Tibial artery (tissue), 4 donors: ENCODE measurements around the gene CAMK2N1.

Experiments
- DNase-seq, 2 donors: peaks; one replicate each; pipeline ENCODE4 v3.0.0-alpha.2; 2019
- H3K27ac ChIP-seq, 2 donors: fragments of 200-600 bp; sonication (generic) in 1 of 2; 1 replicate in 1 of 2; 2 replicates in 1 of 2; pipeline ENCODE4 v1.5.1; 2018 to 2019; ENCODE audit warnings: mild to moderate bottlenecking in 1 of 2
- H3K27me3 ChIP-seq, 2 donors: fragments of 200-600 bp; sonication (generic) in 1 of 2; one replicate each; pipeline versions ENCODE4 v1.5.1 to v1.6.0; 2016 to 2019
- H3K36me3 ChIP-seq, 3 donors: fragments of 200-600 bp; sonication (generic) in 2 of 3; one replicate each; pipeline ENCODE4 v1.5.1; 2016 to 2019; ENCODE audit warnings: mild to moderate bottlenecking in 2 of 3
- H3K4me1 ChIP-seq, 4 donors: fragments of 200-600 bp; sonication (generic) in 2 of 4; 1 replicate in 3 of 4; 2 replicates in 1 of 4; pipeline ENCODE4 v1.5.1; 2016 to 2019
- H3K4me3 ChIP-seq, 2 donors: fragments of 200-600 bp; sonication (generic) in 1 of 2; 1 replicate in 1 of 2; 2 replicates in 1 of 2; pipeline ENCODE4 v1.5.1; 2018 to 2019; ENCODE audit warnings: mild to moderate bottlenecking in 2 of 2
- H3K9me3 ChIP-seq, 3 donors: fragments of 200-600 bp; sonication (generic) in 1 of 3; one replicate each; pipeline ENCODE4 v1.5.1; 2016 to 2019
- CTCF ChIP-seq, 2 experiments: fragments of 200-600 bp in 1 of 2; fragments of 450-650 bp in 1 of 2; IDR thresholded peaks; one replicate each; pipeline ENCODE4 v1.5.1; 2017 to 2019; ENCODE audit warnings: antibody characterized with exemption in 2 of 2, mild to moderate bottlenecking in 1 of 2, moderate library complexity in 1 of 2
- intact Hi-C: fragments of 100-400 bp; cut with DNase I; formaldehyde crosslinking; loops from one replicate; pipeline ENCODE4 v1.15.0; 2023; ENCODE audit warnings: low total_unique reads

CAMK2N1 gene

GRCh38 chr1:20437640-20438039 is 48.4 kb downstream of the CAMK2N1 start:
- no peak for TF ChIP-seq CTCF (IDR thresholded peaks at IDR 0.05)
- H3K9me3 ChIP-seq: no peaks in the 10 kb centered on the region
- no peak overlapping the region for H3K4me3 ChIP-seq
- H3K27ac ChIP-seq: no peak overlapping the region
- intact Hi-C loops: no loop called here
- H3K27me3 ChIP-seq: peaks cover 0 to 31% of the 10 kb centered on the region in 2 donors
- DNase-seq: no peak
- H3K36me3 ChIP-seq: no peaks in the 10 kb centered on the region
- no peaks in the 10 kb centered on the region for H3K4me1 ChIP-seq

- Histone ChIP-seq H3K36me3 (no peaks in the 10 kb centered on the region), H3K4me3 (no peak overlapping the region), H3K27me3 (peaks cover 0 to 54% of the 10 kb centered on the region in 2 donors), H3K9me3 (no peaks in the 10 kb centered on the region), H3K4me1 (no peaks in the 10 kb centered on the region), H3K27ac (no peak overlapping the region)
- TF ChIP-seq CTCF (IDR thresholded peaks at IDR 0.05): no peak
- no peak for DNase-seq
- intact Hi-C loops: no loop called here
These were observed 53.1 kb downstream of the CAMK2N1 start for GRCh38 chr1:20432891-20433290.
